ENCODE measurements around the gene SSRP1. TPM values are rescaled to one million over a fixed set of nuclear protein-coding genes. Genes with fewer than 3 reads are reported as not detected.
"Not testable (repeated sequence)": the region's sequence is repeated elsewhere in the genome, so short reads cannot be mapped to it uniquely, and the experiment has no call there.

The SSRP1 gene
- total RNA-seq, 1 donor from 2014 or later: 79.5 TPM

DNA sequence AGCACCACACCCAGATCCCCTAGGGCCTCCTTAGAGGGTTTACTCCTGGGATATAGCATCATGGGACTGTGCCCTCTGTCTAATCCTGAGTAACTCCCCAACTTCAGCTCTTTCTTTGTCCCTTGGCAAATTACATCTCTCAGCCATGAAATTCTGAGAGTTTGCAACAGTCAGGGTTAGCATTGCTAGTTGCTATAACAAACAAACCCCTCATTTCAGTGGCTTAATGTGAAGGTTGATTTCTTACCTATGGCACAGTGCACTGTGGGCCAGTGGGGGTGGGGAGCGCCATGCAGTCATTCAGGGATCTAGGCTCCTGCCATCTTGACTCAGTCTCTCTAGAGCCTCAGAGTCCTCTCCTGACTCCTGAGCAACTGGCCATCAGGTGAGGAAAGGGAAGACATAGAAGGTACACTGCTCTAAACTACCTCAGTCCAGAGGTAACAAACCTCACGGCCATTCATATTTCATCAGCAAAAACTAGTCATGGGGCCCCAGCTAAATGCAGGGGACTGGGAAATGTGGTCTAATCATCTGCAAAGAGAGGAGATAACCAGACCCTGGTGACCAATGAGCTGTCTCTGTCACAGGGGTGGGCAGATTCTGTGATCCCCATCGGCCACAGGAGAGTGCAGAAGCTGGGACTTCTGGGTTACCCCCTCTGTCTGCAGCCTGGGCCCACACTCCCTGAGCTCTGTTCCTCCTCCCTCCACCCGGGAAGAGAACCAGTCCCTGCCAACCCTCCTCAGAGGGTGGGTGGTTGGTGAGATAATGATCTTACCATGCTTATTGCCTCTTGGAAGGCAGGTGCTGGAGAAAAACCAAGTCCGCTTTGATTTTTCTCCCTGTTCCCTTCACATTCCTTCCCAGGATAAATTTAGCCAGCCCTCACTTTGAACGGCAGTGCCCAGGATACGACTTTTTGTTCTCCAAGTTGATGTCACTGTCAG lies 27.7 kb upstream of the SSRP1 start:
- Histone ChIP-seq H3K4me3 (ENCODE audit: insufficient read depth, low read depth, low read length) (no peak overlapping the region), H2AFZ (ENCODE audit: low read depth, low read length) (no peak overlapping the region)
- H3K4me3 Mint-ChIP-seq (ENCODE audit: unreplicated experiment): no peak overlapping the region

DNA sequence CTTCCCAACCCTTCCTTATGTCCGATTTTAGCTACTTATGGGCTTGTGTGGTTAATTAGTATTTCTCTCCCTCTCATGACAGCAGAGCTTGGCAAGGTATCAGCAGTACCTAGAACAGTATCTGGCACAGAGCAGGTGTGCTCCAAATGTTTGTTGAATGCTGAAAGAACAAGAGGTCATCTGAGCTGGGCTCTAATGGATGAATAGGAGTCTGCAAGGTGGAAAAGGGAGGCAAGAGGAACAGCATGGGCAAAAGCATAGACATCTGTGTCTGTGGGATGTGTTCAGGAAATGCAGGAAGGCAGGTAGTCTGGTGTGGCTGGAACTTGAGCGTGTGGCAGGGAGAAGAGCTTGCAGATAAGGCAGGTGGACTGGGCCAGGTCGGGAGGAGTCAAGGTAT lies 26.2 kb upstream of the SSRP1 start:
- TF ChIP-seq, protein P1, sequence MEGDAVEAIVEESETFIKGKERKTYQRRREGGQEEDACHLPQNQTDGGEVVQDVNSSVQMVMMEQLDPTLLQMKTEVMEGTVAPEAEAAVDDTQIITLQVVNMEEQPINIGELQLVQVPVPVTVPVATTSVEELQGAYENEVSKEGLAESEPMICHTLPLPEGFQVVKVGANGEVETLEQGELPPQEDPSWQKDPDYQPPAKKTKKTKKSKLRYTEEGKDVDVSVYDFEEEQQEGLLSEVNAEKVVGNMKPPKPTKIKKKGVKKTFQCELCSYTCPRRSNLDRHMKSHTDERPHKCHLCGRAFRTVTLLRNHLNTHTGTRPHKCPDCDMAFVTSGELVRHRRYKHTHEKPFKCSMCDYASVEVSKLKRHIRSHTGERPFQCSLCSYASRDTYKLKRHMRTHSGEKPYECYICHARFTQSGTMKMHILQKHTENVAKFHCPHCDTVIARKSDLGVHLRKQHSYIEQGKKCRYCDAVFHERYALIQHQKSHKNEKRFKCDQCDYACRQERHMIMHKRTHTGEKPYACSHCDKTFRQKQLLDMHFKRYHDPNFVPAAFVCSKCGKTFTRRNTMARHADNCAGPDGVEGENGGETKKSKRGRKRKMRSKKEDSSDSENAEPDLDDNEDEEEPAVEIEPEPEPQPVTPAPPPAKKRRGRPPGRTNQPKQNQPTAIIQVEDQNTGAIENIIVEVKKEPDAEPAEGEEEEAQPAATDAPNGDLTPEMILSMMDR (IDR thresholded peaks at IDR 0.05; ENCODE audit: insufficient read depth, low read depth, low read length): no peak
- no peak for TF ChIP-seq EZH2 (IDR thresholded peaks at IDR 0.05; ENCODE audit: insufficient read depth, low read length)
- Mint-ChIP-seq H3K4me3 (ENCODE audit: unreplicated experiment) (no peak overlapping the region), H3K4me1 (ENCODE audit: low read depth, unreplicated experiment) (no peaks in the 10 kb centered on the region), H3K27me3 (ENCODE audit: low read depth, unreplicated experiment) (peaks cover 48% of the 10 kb centered on the region), H3K36me3 (ENCODE audit: low read depth, unreplicated experiment) (peaks cover 3% of the 10 kb centered on the region), H3K9me3 (ENCODE audit: unreplicated experiment) (peaks cover 13% of the 10 kb centered on the region), H3K27ac (ENCODE audit: unreplicated experiment) (no peak overlapping the region)
- no peaks in the 10 kb centered on the region for H4K20me1 ChIP-seq (ENCODE audit: insufficient read depth, low read length)
- no peak overlapping the region for H3K4me3 ChIP-seq (ENCODE audit: insufficient read depth, low read depth, low read length)
- DNase-seq (ENCODE audit: low read depth) (no peak), FAIRE-seq (no peak)
- H3K79me2 ChIP-seq (ENCODE audit: insufficient read depth, low read length): no peaks in the 10 kb centered on the region
- H2AFZ ChIP-seq (ENCODE audit: low read depth, low read length): no peak overlapping the region
- no peaks in the 10 kb centered on the region for H3K4me1 ChIP-seq (ENCODE audit: insufficient read depth, low read length)
- no peak overlapping the region for H3K27ac ChIP-seq (ENCODE audit: low read depth, low read length)
- H3K4me2 ChIP-seq (ENCODE audit: low read length): no peak overlapping the region
- no peaks in the 10 kb centered on the region for H3K9me3 ChIP-seq (ENCODE audit: insufficient read depth, low read depth, low read length)
- peaks cover 12% of the 10 kb centered on the region for H3K27me3 ChIP-seq (ENCODE audit: insufficient read depth, low read length)
- H3K36me3 ChIP-seq (ENCODE audit: insufficient read depth, low read length): no peaks in the 10 kb centered on the region
- no peak overlapping the region for H3K9ac ChIP-seq (ENCODE audit: low read length)

More for the DNA sequence above, 27.7 kb upstream of the SSRP1 start:
- Mint-ChIP-seq H3K9me3 (ENCODE audit: unreplicated experiment) (peaks cover 13% of the 10 kb centered on the region), H3K4me1 (ENCODE audit: low read depth, unreplicated experiment) (no peaks in the 10 kb centered on the region), H3K27me3 (ENCODE audit: low read depth, unreplicated experiment) (peaks cover 47% of the 10 kb centered on the region), H3K27ac (ENCODE audit: unreplicated experiment) (no peak overlapping the region), H3K36me3 (ENCODE audit: low read depth, unreplicated experiment) (peaks cover 3% of the 10 kb centered on the region)
- H3K9me3 ChIP-seq (ENCODE audit: insufficient read depth, low read depth, low read length): no peaks in the 10 kb centered on the region
- H3K36me3 ChIP-seq (ENCODE audit: insufficient read depth, low read length): no peaks in the 10 kb centered on the region
- no peak overlapping the region for H3K27ac ChIP-seq (ENCODE audit: low read depth, low read length)
- no peaks in the 10 kb centered on the region for H3K79me2 ChIP-seq (ENCODE audit: insufficient read depth, low read length)
- no peak overlapping the region for H3K9ac ChIP-seq (ENCODE audit: low read length)
- no peak for FAIRE-seq
- TF ChIP-seq, protein P1 (IDR thresholded peaks at IDR 0.05; ENCODE audit: insufficient read depth, low read depth, low read length): no peak
- TF ChIP-seq EZH2 (IDR thresholded peaks at IDR 0.05; ENCODE audit: insufficient read depth, low read length): no peak
- DNase-seq (ENCODE audit: low read depth): no peak
- peaks cover 16% of the 10 kb centered on the region for H3K27me3 ChIP-seq (ENCODE audit: insufficient read depth, low read length)
- no peaks in the 10 kb centered on the region for H3K4me1 ChIP-seq (ENCODE audit: insufficient read depth, low read length)
- H3K4me2 ChIP-seq (ENCODE audit: low read length): no peak overlapping the region
- H4K20me1 ChIP-seq (ENCODE audit: insufficient read depth, low read length): no peaks in the 10 kb centered on the region

DNA sequence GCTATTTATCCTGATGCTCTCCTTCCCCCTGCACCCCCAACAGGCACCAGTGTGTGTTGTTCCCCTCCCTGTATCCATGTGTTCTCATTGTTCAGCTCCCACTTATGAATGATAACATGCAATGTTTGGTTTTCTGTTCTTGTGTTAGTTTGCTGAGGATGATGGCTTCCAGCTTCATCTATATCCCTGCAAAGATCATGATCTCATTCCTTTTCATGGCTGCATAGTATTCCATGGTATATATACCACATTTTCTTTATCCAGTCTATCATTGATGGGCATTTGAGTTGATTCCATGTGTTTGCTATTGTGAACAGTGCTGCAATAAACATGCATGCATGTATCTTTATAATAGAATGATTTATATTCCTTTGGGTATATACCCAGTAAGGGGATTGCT lies 25.7 kb upstream of the SSRP1 start:
- H3K4me3 ChIP-seq (ENCODE audit: insufficient read depth, low read depth, low read length); H3K9me3 ChIP-seq (ENCODE audit: insufficient read depth, low read depth, low read length); DNase-seq (ENCODE audit: low read depth); H3K36me3 Mint-ChIP-seq (ENCODE audit: low read depth, unreplicated experiment); H3K4me2 ChIP-seq (ENCODE audit: low read length); H3K36me3 ChIP-seq (ENCODE audit: insufficient read depth, low read length); H2AFZ ChIP-seq (ENCODE audit: low read depth, low read length); H3K27ac ChIP-seq (ENCODE audit: low read depth, low read length); H3K4me1 ChIP-seq (ENCODE audit: insufficient read depth, low read length); H3K9ac ChIP-seq (ENCODE audit: low read length); H3K4me3 Mint-ChIP-seq (ENCODE audit: unreplicated experiment); FAIRE-seq; H3K4me1 Mint-ChIP-seq (ENCODE audit: low read depth, unreplicated experiment); H4K20me1 ChIP-seq (ENCODE audit: insufficient read depth, low read length); H3K79me2 ChIP-seq (ENCODE audit: insufficient read depth, low read length): not testable (repeated sequence)
- H3K9me3 Mint-ChIP-seq (ENCODE audit: unreplicated experiment): peaks cover 13% of the 10 kb centered on the region
- H3K27ac Mint-ChIP-seq (ENCODE audit: unreplicated experiment): peak overlapping the region; percentile 37
- H3K27me3 ChIP-seq (ENCODE audit: insufficient read depth, low read length): peaks cover 12% of the 10 kb centered on the region
- H3K27me3 Mint-ChIP-seq (ENCODE audit: low read depth, unreplicated experiment): peaks cover 49% of the 10 kb centered on the region
